MM.1S (cell line): Measurements from ENCODE around the gene NEK5.
"Not testable (repeated sequence)": the region's sequence is repeated elsewhere in the genome, so short reads cannot be mapped to it uniquely, and the experiment has no call there.

ENCODE experiments used
- CTCF ChIP-seq: fragments of 300-600 bp; sonication (generic); IDR thresholded peaks from 2 replicates; pipeline ENCODE4 v1.5.1; 2016; ENCODE audit warnings: antibody characterized with exemption, low read length, mixed read lengths
- EZH2phosphoT487 ChIP-seq: fragments of 300-600 bp; sonication (generic); IDR thresholded peaks from 2 replicates; pipeline ENCODE4 v1.6.1; 2018; ENCODE audit warnings: antibody characterized with exemption, low read length

DNA sequence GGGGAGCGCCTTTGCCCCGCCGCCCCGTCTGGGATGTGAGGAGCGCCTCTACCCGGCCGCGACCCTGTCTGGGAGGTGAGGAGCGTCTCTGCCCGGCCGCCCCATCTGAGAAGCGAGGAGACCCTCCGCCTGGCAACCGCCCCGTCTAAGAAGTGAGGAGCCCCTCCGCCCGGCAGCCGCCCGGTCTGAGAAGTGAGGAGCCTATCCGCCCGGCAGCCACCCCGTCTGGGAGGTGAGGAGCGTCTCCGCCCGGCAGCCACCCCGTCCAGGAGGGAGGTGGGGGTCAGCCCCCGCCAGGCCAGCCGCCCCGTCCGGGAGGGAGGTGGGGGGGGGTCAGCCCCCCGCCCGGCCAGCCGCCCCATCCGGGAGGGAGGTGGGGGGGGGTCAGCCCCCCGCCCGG, 49.0 kb downstream of the NEK5 start:
- not testable (repeated sequence) for TF ChIP-seq EZH2phosphoT487, CTCF
